ENCODE data around the gene GRK5.

DNA sequence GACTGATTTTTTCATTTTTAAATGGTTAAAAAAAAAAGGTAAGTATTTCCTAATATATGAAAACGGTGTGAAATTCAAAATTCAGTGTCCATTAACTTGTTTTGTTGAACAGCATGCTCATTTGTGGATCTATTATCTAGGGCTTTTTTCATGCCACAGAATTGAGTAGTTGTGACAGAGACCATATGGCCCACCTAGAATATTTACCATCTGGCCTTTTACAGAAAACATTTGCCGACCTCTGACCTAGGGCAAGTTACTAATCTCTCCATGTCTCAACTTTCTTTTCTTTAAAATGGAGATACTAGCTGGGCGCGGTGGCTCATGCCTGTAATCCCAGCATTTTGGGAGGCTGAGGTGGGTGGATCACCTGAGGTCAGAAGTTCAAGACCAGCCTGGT is 41.3 kb downstream of the GRK5 start:
- TF ChIP-seq, protein P1, sequence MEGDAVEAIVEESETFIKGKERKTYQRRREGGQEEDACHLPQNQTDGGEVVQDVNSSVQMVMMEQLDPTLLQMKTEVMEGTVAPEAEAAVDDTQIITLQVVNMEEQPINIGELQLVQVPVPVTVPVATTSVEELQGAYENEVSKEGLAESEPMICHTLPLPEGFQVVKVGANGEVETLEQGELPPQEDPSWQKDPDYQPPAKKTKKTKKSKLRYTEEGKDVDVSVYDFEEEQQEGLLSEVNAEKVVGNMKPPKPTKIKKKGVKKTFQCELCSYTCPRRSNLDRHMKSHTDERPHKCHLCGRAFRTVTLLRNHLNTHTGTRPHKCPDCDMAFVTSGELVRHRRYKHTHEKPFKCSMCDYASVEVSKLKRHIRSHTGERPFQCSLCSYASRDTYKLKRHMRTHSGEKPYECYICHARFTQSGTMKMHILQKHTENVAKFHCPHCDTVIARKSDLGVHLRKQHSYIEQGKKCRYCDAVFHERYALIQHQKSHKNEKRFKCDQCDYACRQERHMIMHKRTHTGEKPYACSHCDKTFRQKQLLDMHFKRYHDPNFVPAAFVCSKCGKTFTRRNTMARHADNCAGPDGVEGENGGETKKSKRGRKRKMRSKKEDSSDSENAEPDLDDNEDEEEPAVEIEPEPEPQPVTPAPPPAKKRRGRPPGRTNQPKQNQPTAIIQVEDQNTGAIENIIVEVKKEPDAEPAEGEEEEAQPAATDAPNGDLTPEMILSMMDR (IDR thresholded peaks at IDR 0.05) = no peak
- TF ChIP-seq POLR2A (IDR thresholded peaks at IDR 0.05) = no peak
